BLaER1 (cell line): ENCODE measurements around the gene RAP1A.
A peak's percentile ranks its signal among the peaks of the same experiment; 100 is the strongest.
"Not testable (repeated sequence)": the region's sequence is repeated elsewhere in the genome, so short reads cannot be mapped to it uniquely, and the experiment has no call there.

ENCODE experiments used
- H3K27ac ChIP-seq: shearing (Covaris generic); formaldehyde crosslinking; 2 replicates; pipeline ENCODE4 v1.8.1; 2022
- H3K27me3 ChIP-seq: shearing (Covaris generic); formaldehyde crosslinking; 2 replicates; pipeline ENCODE4 v1.8.1; 2022
- H3K36me3 ChIP-seq: shearing (Covaris generic); formaldehyde crosslinking; 2 replicates; pipeline ENCODE4 v1.8.1; 2022
- H3K4me1 ChIP-seq: shearing (Covaris generic); formaldehyde crosslinking; 2 replicates; pipeline ENCODE4 v1.8.1; 2022
- H3K4me2 ChIP-seq: shearing (Covaris generic); formaldehyde crosslinking; 2 replicates; pipeline ENCODE4 v1.8.1; 2022
- H3K4me3 ChIP-seq: shearing (Covaris generic); formaldehyde crosslinking; 2 replicates; pipeline ENCODE4 v1.8.1; 2022
- H3K9ac ChIP-seq: shearing (Covaris generic); formaldehyde crosslinking; 2 replicates; pipeline ENCODE4 v1.8.1; 2022
- H3K9me3 ChIP-seq: shearing (Covaris generic); formaldehyde crosslinking; 2 replicates; pipeline ENCODE4 v1.8.1; 2022
- H4K20me1 ChIP-seq: shearing (Covaris generic); formaldehyde crosslinking; 2 replicates; pipeline ENCODE4 v1.8.1; 2022
- Cebpa-rat ChIP-seq: shearing (Covaris generic); IDR thresholded peaks from 2 replicates; pipeline ENCODE4 v1.8.1; 2022

RAP1A gene

GRCh38 chr1:111629190-111629954 lies 9.8 kb downstream of the RAP1A start:
- Histone ChIP-seq H3K27ac (no peak overlapping the region), H3K4me2 (peak overlapping the region; percentile 44), H3K27me3 (no peaks in the 10 kb centered on the region), H3K4me1 (peaks cover 25% of the 10 kb centered on the region), H4K20me1 (peaks cover 95% of the 10 kb centered on the region), H3K9me3 (no peaks in the 10 kb centered on the region), H3K4me3 (no peak overlapping the region), H3K36me3 (no peaks in the 10 kb centered on the region), H3K9ac (no peak overlapping the region)
- TF ChIP-seq Cebpa-rat: no peak

GRCh38 chr1:111630567-111630966 lies 11.0 kb downstream of the RAP1A start:
- Histone ChIP-seq H3K9me3 (no peaks in the 10 kb centered on the region), H3K27me3 (no peaks in the 10 kb centered on the region), H3K9ac (no peak overlapping the region), H3K27ac (no peak overlapping the region), H4K20me1 (peaks cover 95% of the 10 kb centered on the region), H3K4me1 (peaks cover 24% of the 10 kb centered on the region), H3K4me3 (no peak overlapping the region), H3K36me3 (no peaks in the 10 kb centered on the region), H3K4me2 (no peak overlapping the region)
- TF ChIP-seq Cebpa-rat: no peak

GRCh38 chr1:111631502-111631901 lies 11.9 kb downstream of the RAP1A start:
- Histone ChIP-seq H3K9ac (no peak overlapping the region), H3K27me3 (no peaks in the 10 kb centered on the region), H3K27ac (no peak overlapping the region), H4K20me1 (peaks cover 94% of the 10 kb centered on the region), H3K4me2 (no peak overlapping the region), H3K36me3 (no peaks in the 10 kb centered on the region), H3K4me1 (peaks cover 19% of the 10 kb centered on the region), H3K9me3 (no peaks in the 10 kb centered on the region), H3K4me3 (no peak overlapping the region)
- TF ChIP-seq Cebpa-rat: no peak

GRCh38 chr1:111632771-111633170 lies 13.2 kb downstream of the RAP1A start:
- H3K4me1 ChIP-seq: peaks cover 19% of the 10 kb centered on the region
- H3K4me3 ChIP-seq, H3K36me3 ChIP-seq, H3K27ac ChIP-seq, H3K27me3 ChIP-seq, H3K4me2 ChIP-seq, H3K9ac ChIP-seq, H3K9me3 ChIP-seq: not testable (repeated sequence)
- H4K20me1 ChIP-seq: peaks cover 92% of the 10 kb centered on the region

GRCh38 chr1:111633736-111634247 lies 14.2 kb downstream of the RAP1A start:
- Histone ChIP-seq H3K36me3 (no peaks in the 10 kb centered on the region), H4K20me1 (peaks cover 91% of the 10 kb centered on the region), H3K4me2 (no peak overlapping the region), H3K4me3 (no peak overlapping the region), H3K27me3 (no peaks in the 10 kb centered on the region), H3K9me3 (no peaks in the 10 kb centered on the region), H3K9ac (no peak overlapping the region), H3K27ac (no peak overlapping the region), H3K4me1 (peaks cover 10% of the 10 kb centered on the region)
- TF ChIP-seq Cebpa-rat: no peak

- no peaks in the 10 kb centered on the region for H3K36me3 ChIP-seq
- H3K27me3 ChIP-seq: no peaks in the 10 kb centered on the region
- no peak overlapping the region for H3K4me2 ChIP-seq
- no peak overlapping the region for H3K4me3 ChIP-seq
- no peak overlapping the region for H3K9ac ChIP-seq
- no peak overlapping the region for H3K27ac ChIP-seq
- no peaks in the 10 kb centered on the region for H3K9me3 ChIP-seq
- H3K4me1 ChIP-seq: no peaks in the 10 kb centered on the region
- peaks cover 77% of the 10 kb centered on the region for H4K20me1 ChIP-seq
- TF ChIP-seq Cebpa-rat: no peak
Measured at GRCh38 chr1:111635324-111636009, 15.9 kb downstream of the RAP1A start.

- peaks cover 13% of the 10 kb centered on the region; the same call in 1 of the 2 replicates for H3K36me3 ChIP-seq
- H3K27ac ChIP-seq: no peak overlapping the region
- H3K4me3 ChIP-seq: no peak overlapping the region
- no peaks in the 10 kb centered on the region for H3K27me3 ChIP-seq
- TF ChIP-seq Cebpa-rat: no peak
- peaks cover 18% of the 10 kb centered on the region for H3K9me3 ChIP-seq
- H3K9ac ChIP-seq: no peak overlapping the region
- no peaks in the 10 kb centered on the region for H3K4me1 ChIP-seq
- no peak overlapping the region for H3K4me2 ChIP-seq
- H4K20me1 ChIP-seq: peaks cover 64% of the 10 kb centered on the region
Measured at GRCh38 chr1:111638320-111638719, 18.7 kb downstream of the RAP1A start.

GRCh38 chr1:111639602-111640198 lies 20.1 kb downstream of the RAP1A start:
- TF ChIP-seq Cebpa-rat: no peak
- Histone ChIP-seq H3K27ac (no peak overlapping the region), H3K4me2 (no peak overlapping the region), H3K36me3 (peaks cover 22% of the 10 kb centered on the region; the same call in 1 of the 2 replicates), H4K20me1 (peaks cover 60% of the 10 kb centered on the region), H3K9ac (no peak overlapping the region), H3K9me3 (peaks cover 32% of the 10 kb centered on the region), H3K27me3 (no peaks in the 10 kb centered on the region), H3K4me1 (no peaks in the 10 kb centered on the region), H3K4me3 (no peak overlapping the region)

GRCh38 chr1:111643097-111643496 lies 23.5 kb downstream of the RAP1A start:
- peaks cover 50% of the 10 kb centered on the region for H4K20me1 ChIP-seq
- TF ChIP-seq Cebpa-rat: no peak
- H3K36me3 ChIP-seq: peaks cover 32% of the 10 kb centered on the region
- no peak overlapping the region for H3K4me2 ChIP-seq
- no peak overlapping the region for H3K27ac ChIP-seq
- no peaks in the 10 kb centered on the region for H3K4me1 ChIP-seq
- H3K9ac ChIP-seq: no peak overlapping the region
- H3K9me3 ChIP-seq: peaks cover 49% of the 10 kb centered on the region
- H3K4me3 ChIP-seq: no peak overlapping the region
- H3K27me3 ChIP-seq: no peaks in the 10 kb centered on the region

GRCh38 chr1:111643696-111644095 lies 24.1 kb downstream of the RAP1A start:
- Histone ChIP-seq H3K4me3 (no peak overlapping the region), H4K20me1 (peaks cover 50% of the 10 kb centered on the region), H3K27ac (no peak overlapping the region), H3K9me3 (peaks cover 52% of the 10 kb centered on the region), H3K36me3 (peaks cover 38% of the 10 kb centered on the region), H3K9ac (no peak overlapping the region), H3K4me1 (no peaks in the 10 kb centered on the region), H3K27me3 (no peaks in the 10 kb centered on the region), H3K4me2 (no peak overlapping the region)
- no peak for TF ChIP-seq Cebpa-rat
